Measurements from ENCODE around the gene EIF3K. TPM values are rescaled to one million over a fixed set of nuclear protein-coding genes. Genes with fewer than 3 reads are reported as not detected.

Gene EIF3K
- total and polyA plus RNA-seq, 10 of the 15 experiments (the other 5 are each of a cell fraction or from before 2014, with no cell fraction given) = 330 to 927 (median 436) TPM

DNA sequence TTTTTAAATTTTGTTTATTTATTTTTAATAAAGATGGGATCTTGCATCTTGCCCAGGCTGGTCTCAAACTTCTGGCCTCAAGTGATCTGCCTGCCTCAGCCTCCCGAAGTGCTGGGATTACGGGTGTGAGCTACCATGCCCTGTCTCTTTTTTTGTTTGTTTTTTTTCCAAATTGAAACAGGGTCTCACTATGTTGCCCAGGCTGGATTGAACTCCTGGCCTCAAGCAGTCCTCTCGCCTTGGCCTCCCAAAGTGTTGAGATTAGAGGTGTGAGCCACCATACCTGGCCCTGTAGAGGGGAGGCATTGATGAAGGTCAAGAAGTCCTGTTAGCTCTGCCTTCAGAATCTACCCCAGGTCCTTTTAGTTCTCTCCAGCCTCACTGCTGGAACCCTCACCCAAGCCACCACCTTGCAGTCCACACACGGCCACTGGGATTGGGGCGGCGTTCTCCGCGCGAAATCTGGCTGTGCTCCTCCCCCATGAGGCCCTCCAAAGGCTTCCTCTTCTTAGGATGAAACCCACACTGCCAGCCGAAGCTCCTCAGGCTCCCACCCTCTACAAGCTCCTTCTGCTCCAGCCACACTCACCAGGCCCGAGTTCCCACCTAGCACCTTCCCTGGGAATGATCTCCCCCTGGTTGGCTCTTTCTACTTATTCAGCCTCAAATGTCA, 63.3 kb downstream of the EIF3K start:
- Histone ChIP-seq H3K79me2 (ENCODE audit: control insufficient read depth, insufficient read depth, low read length) (peaks cover 81% of the 10 kb centered on the region), H3K27me3 (replicated peaks in 1 of 2; ENCODE audit: control insufficient read depth in 2 of 2, insufficient read depth in 2 of 2, low read length in 1 of 2) (no peaks in the 10 kb centered on the region), H3K27ac (ENCODE audit: control insufficient read depth, insufficient read depth) (no peak overlapping the region), H4K20me1 (ENCODE audit: control insufficient read depth, insufficient read depth) (no peaks in the 10 kb centered on the region; the same call in 1 of the 2 replicates), H3K4me2 (ENCODE audit: control insufficient read depth, insufficient read depth) (no peak overlapping the region), H3K36me3 (ENCODE audit: control insufficient read depth in 2 of 2, insufficient read depth in 2 of 2, low read length in 1 of 2) (peaks cover 0 to 9% of the 10 kb centered on the region in 2 experiments; a peak in 2 of 4 replicates), H2AFZ (ENCODE audit: control insufficient read depth, low read depth, low read length) (no peak overlapping the region), H3K9ac (ENCODE audit: control insufficient read depth, insufficient read depth, low read length) (no peak overlapping the region), H3K4me3 (no peak overlapping the region), H3K4me1 (ENCODE audit: control insufficient read depth, insufficient read depth, low read length) (peaks cover 63% of the 10 kb centered on the region), H3K9me3 (replicated peaks; ENCODE audit: control insufficient read depth, insufficient read depth, low read length) (no peaks in the 10 kb centered on the region)
- CTCF ChIA-PET = no interaction called here
- POLR2A ChIA-PET = no interaction called here
- intact Hi-C loops (cut with micrococcal nuclease; ENCODE audit: unreplicated experiment) = no loop called here
- DNase-seq (ENCODE audit: low read depth, low spot score) = no peak
- 96% methylated on average over 11 of the region's 11 CpGs for WGBS (ENCODE audit: insufficient coverage, insufficient replicate concordance, low lambda C conversion rate, missing lambda C conversion rate)
- ATAC-seq = no peak
- SMC1A ChIA-PET (ENCODE audit: uncharacterized antibody, unreplicated experiment) = interaction anchor here (1.0 kb wide), 1 partner anchor 11 kb away, joined by 3 read pairs; no protein-coding TSS in a partner anchor
- RAD21 ChIA-PET (ENCODE audit: unreplicated experiment) = no interaction called here
- no TSS peak for BruUV-seq (replicated peaks)
- no peak for FAIRE-seq
- in situ Hi-C loops (cut with MboI) = no loop called here
- TF ChIP-seq ZNF274 (IDR thresholded peaks at IDR 0.05; ENCODE audit: insufficient read depth, insufficient read length) (no peak), CHD2 (IDR thresholded peaks at IDR 0.05; ENCODE audit: borderline replicate concordance, low read depth, low read length) (no peak), JUND (IDR thresholded peaks at IDR 0.05; ENCODE audit: low read depth, low read length) (no peak), EZH2 (IDR thresholded peaks at IDR 0.05; ENCODE audit: borderline replicate concordance, control insufficient read depth, low read depth, low read length) (no peak), ETV6 (conservative IDR thresholded peaks at IDR 0.05 in 1 of 2, IDR thresholded peaks at IDR 0.05 in 1 of 2; ENCODE audit: borderline replicate concordance in 1 of 2, low read depth in 1 of 2) (no peak), TCF7 (IDR thresholded peaks at IDR 0.05; ENCODE audit: borderline replicate concordance) (no peak), RELA (IDR thresholded peaks at IDR 0.05; ENCODE audit: borderline replicate concordance, partially characterized antibody) (no peak), TARDBP (IDR thresholded peaks at IDR 0.05; ENCODE audit: borderline replicate concordance) (no peak)

Data from GM12878 (cell line).